PC-9 (cell line): ENCODE measurements around the gene UBAC1. TPM values are rescaled to one million over a fixed set of nuclear protein-coding genes. Genes with fewer than 3 reads are reported as not detected.
"Not testable (repeated sequence)": the region's sequence is repeated elsewhere in the genome, so short reads cannot be mapped to it uniquely, and the experiment has no call there.

Experiments
- BruUV-seq: library from RNA; stranded (reverse); fragments of 400-500 nt; replicated peaks from 2 replicates; lab custom pipeline; 2021; lab: Mats Ljungman, UMichigan
- CTCF ChIA-PET: fragments of 300-600 bp; sonication (Branson Sonifier 250); formaldehyde crosslinking; loops from one replicate; lab custom pipeline; 2022; ENCODE audit warnings: antibody characterized with exemption; lab: Charles Lee
- POLR2A ChIA-PET: fragments of 300-600 bp; sonication (Branson Sonifier 250); formaldehyde crosslinking; loops from one replicate; lab custom pipeline; 2022; ENCODE audit warnings: antibody characterized with exemption; ENCODE audit not compliant: unreplicated experiment; lab: Charles Lee
- DNase-seq, 2 experiments: peaks; one replicate each; pipeline versions ENCODE4 v3.0.0 to v3.0.0-alpha.2; 2015 to 2022; ENCODE audit warnings: mixed read lengths in 1 of 2
- H2AFZ ChIP-seq: fragments of 200-600 bp; sonication (generic); 2 replicates; pipeline ENCODE4 v1.8.1; 2017; ENCODE audit warnings: antibody characterized with exemption
- H3F3A ChIP-seq: fragments of 200-600 bp; sonication (generic); 2 replicates; pipeline ENCODE4 v1.8.1; 2017; ENCODE audit warnings: antibody characterized with exemption, mild to moderate bottlenecking, low read depth; ENCODE audit not compliant: insufficient read depth
- H3K27ac ChIP-seq: fragments of 200-600 bp; sonication (generic); 2 replicates; pipeline ENCODE4 v1.6.1; 2016; ENCODE audit warnings: mixed run types
- H3K27me3 ChIP-seq: fragments of 200-600 bp; sonication (generic); 2 replicates; pipeline ENCODE4 v1.6.1; 2016; ENCODE audit warnings: low read depth, mixed run types; ENCODE audit not compliant: insufficient read depth
- H3K36me3 ChIP-seq: fragments of 200-600 bp; sonication (generic); 2 replicates; pipeline ENCODE4 v1.6.1; 2016; ENCODE audit warnings: low read depth, mixed run types
- H3K4me1 ChIP-seq: fragments of 200-600 bp; sonication (generic); replicated peaks from 2 replicates; pipeline ENCODE4 v1.6.1; 2016; ENCODE audit warnings: mixed run types; ENCODE audit not compliant: insufficient read depth
- H3K4me2 ChIP-seq: fragments of 200-600 bp; sonication (generic); 2 replicates; pipeline ENCODE4 v1.6.1; 2017; ENCODE audit warnings: mixed run types
- H3K4me3 ChIP-seq: fragments of 200-600 bp; sonication (generic); 2 replicates; pipeline ENCODE4 v1.6.1; 2016; ENCODE audit warnings: mixed run types
- H3K79me2 ChIP-seq: fragments of 200-600 bp; sonication (generic); 2 replicates; pipeline ENCODE4 v1.6.1; 2017; ENCODE audit warnings: low read depth, mixed run types
- H3K9me2 ChIP-seq: fragments of 200-600 bp; sonication (generic); 2 replicates; pipeline ENCODE4 v1.8.1; 2017; ENCODE audit warnings: mild to moderate bottlenecking; ENCODE audit not compliant: insufficient read depth
- H3K9me3 ChIP-seq: fragments of 200-600 bp; sonication (generic); 2 replicates; pipeline ENCODE4 v1.8.1; 2016; ENCODE audit warnings: low read depth; ENCODE audit not compliant: insufficient read depth
- H4K20me1 ChIP-seq: fragments of 200-600 bp; sonication (generic); 2 replicates; pipeline ENCODE4 v1.8.1; 2017; ENCODE audit not compliant: insufficient read depth
- EZH2 ChIP-seq: fragments of 200-600 bp; sonication (generic); IDR thresholded peaks from 2 replicates; pipeline ENCODE4 v1.8.0; 2017; ENCODE audit warnings: antibody characterized with exemption, low read depth
- intact Hi-C: fragments of 100-400 bp; cut with micrococcal nuclease; formaldehyde crosslinking; loops from one replicate; pipeline ENCODE4 v1.10.0; 2022; ENCODE audit not compliant: unreplicated experiment
- total RNA-seq: library from RNA; stranded (reverse); gene quantifications from 2 replicates; pipeline ENCODE4 v1.2.3, GENCODE V29; 2021
- TF ChIP-seq, protein P1 (sequence below): fragments of 200-600 bp; sonication (generic); conservative IDR thresholded peaks from 2 replicates; pipeline ENCODE4 v1.6.1; 2017; ENCODE audit warnings: mixed run types, antibody characterized with exemption, mild to moderate bottlenecking, moderate library complexity

Gene UBAC1
- total RNA-seq, 1 experiment from 2014 or later, result 27.6 TPM

DNA sequence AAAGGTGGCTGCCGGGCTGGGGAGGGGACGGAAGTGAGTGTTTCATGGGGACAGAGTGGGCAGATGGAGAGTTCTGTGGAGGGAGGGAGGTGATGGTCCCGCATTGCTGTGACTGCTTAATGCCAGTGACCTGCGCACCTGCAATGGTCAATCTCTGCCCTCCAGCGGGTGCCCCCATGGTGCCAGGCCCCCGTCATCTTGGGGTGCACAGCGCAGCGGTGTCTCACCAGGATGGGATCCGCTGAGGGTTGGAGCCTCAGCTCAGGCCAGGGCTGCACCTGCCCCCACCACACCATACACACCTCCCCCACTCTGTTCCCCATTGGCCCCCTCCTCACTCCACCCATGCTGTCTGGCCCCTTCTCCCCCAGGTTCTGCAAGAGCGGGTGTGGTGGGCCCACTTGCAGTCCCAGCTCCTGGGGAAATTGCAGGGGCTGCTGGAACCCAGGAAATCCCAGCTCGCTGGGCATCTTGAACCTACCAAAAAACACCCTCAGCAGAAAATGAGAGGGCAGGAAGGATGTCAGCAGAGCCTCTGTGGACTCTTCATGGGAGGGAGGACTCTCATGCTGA is 41.8 kb downstream of the UBAC1 start:
- no peaks in the 10 kb centered on the region for H3F3A ChIP-seq
- H3K79me2 ChIP-seq, result no peaks in the 10 kb centered on the region
- H3K9me2 ChIP-seq, result no peaks in the 10 kb centered on the region
- no peak overlapping the region for H3K27ac ChIP-seq
- H4K20me1 ChIP-seq, result no peaks in the 10 kb centered on the region
- intact Hi-C loops, result no loop called here
- no TSS peak for BruUV-seq
- POLR2A ChIA-PET, result interaction anchor here (0.6 kb wide), 2 partner anchors 12 to 171 kb away, joined by 3 to 27 read pairs; partner anchors contain the start of gene CAMSAP1
- H3K4me3 ChIP-seq, result no peak overlapping the region
- no peaks in the 10 kb centered on the region for H3K9me3 ChIP-seq
- H3K27me3 ChIP-seq, result no peaks in the 10 kb centered on the region
- no peak for DNase-seq
- H3K36me3 ChIP-seq, result no peaks in the 10 kb centered on the region
- CTCF ChIA-PET, result no interaction called here
- no peak overlapping the region for H3K4me2 ChIP-seq
- no peak overlapping the region for H2AFZ ChIP-seq
- H3K4me1 ChIP-seq, result no peaks in the 10 kb centered on the region
- no peak for TF ChIP-seq EZH2
- TF ChIP-seq, protein P1, sequence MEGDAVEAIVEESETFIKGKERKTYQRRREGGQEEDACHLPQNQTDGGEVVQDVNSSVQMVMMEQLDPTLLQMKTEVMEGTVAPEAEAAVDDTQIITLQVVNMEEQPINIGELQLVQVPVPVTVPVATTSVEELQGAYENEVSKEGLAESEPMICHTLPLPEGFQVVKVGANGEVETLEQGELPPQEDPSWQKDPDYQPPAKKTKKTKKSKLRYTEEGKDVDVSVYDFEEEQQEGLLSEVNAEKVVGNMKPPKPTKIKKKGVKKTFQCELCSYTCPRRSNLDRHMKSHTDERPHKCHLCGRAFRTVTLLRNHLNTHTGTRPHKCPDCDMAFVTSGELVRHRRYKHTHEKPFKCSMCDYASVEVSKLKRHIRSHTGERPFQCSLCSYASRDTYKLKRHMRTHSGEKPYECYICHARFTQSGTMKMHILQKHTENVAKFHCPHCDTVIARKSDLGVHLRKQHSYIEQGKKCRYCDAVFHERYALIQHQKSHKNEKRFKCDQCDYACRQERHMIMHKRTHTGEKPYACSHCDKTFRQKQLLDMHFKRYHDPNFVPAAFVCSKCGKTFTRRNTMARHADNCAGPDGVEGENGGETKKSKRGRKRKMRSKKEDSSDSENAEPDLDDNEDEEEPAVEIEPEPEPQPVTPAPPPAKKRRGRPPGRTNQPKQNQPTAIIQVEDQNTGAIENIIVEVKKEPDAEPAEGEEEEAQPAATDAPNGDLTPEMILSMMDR, result no peak

DNA sequence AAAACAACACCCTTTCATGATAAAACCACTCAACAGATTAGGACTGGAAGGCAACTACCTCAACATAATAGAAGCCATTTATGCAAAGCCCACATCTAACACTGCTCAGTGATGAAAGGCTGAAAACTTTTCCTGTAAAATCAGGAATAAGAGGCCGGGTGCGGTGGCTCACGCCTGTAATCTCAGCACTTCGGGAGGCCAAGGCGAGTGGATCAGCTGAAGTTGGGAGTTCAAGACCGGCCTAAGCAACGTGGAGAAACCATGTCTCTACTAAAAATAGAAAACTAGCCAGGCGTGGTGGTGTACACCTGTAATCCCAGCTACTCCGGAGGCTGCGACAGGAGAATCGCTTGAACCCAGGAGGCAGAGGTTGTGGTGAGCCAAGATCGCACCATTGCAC is 44.9 kb downstream of the UBAC1 start:
- H3K27ac ChIP-seq, H3K9me2 ChIP-seq, DNase-seq, H3K27me3 ChIP-seq, H3K79me2 ChIP-seq, H3K4me1 ChIP-seq, H3K9me3 ChIP-seq, POLR2A ChIA-PET, H4K20me1 ChIP-seq, CTCF ChIA-PET, H3K36me3 ChIP-seq, H3F3A ChIP-seq, H3K4me2 ChIP-seq, intact Hi-C loops, BruUV-seq, H2AFZ ChIP-seq, H3K4me3 ChIP-seq: not testable (repeated sequence)

DNA sequence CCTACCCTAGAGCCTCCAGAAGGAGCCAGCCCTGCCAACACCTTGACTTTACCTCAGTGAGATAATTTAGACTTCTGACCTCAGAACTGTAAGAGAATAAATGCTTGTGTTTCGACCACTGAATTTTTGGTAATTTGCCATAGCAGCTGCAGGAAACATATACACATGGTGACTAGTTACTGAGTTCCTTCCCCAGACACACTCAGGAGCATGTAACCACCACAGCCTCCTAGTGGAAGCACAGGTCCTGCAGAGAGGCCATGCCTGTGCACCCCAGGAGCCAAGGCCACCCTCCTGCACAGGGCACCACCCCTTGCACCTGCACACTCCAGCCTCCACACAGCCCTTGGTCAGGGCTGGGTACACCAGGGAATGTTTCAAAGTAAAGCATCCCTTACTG is 46.3 kb downstream of the UBAC1 start:
- no TSS peak for BruUV-seq
- no peak overlapping the region for H3K27ac ChIP-seq
- H3K4me2 ChIP-seq, result no peak overlapping the region
- H3K4me1 ChIP-seq, result no peaks in the 10 kb centered on the region
- H3K36me3 ChIP-seq, result no peaks in the 10 kb centered on the region
- no peaks in the 10 kb centered on the region for H3K79me2 ChIP-seq
- H3F3A ChIP-seq, result no peaks in the 10 kb centered on the region
- no peaks in the 10 kb centered on the region for H4K20me1 ChIP-seq
- no peak overlapping the region for H3K4me3 ChIP-seq
- H3K27me3 ChIP-seq, result no peaks in the 10 kb centered on the region
- no peak for DNase-seq
- POLR2A ChIA-PET, result no interaction called here
- no peaks in the 10 kb centered on the region for H3K9me2 ChIP-seq
- TF ChIP-seq, protein P1, result no peak
- no peak for TF ChIP-seq EZH2
- CTCF ChIA-PET, result no interaction called here
- intact Hi-C loops, result no loop called here
- H3K9me3 ChIP-seq, result no peaks in the 10 kb centered on the region
- H2AFZ ChIP-seq, result no peak overlapping the region

DNA sequence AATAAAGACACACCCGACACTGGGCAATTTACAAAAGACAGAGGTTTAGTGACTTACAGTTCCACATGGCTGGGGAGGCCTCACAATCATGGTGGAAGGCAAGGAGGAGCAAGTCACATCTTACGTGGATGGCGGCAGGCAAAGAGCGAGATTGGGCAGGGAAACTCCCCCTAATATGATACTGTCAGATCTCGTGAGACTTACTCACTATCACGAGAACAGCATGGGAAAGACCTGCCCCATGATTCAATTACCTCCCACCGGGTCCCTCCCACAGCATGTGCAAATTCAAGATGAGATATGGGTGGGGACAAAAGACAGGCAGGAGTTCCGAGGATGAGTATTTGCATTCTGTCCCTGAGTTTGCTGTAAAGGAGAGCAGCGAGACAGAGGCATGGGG is 49.9 kb downstream of the UBAC1 start:
- intact Hi-C loops, H2AFZ ChIP-seq, H4K20me1 ChIP-seq, H3K79me2 ChIP-seq, H3K4me2 ChIP-seq, H3K4me3 ChIP-seq, CTCF ChIA-PET, H3K9me2 ChIP-seq, POLR2A ChIA-PET, H3K36me3 ChIP-seq, DNase-seq, H3K9me3 ChIP-seq, H3K4me1 ChIP-seq, H3F3A ChIP-seq, BruUV-seq, H3K27me3 ChIP-seq, H3K27ac ChIP-seq: not testable (repeated sequence)
